Measurements from ENCODE around the gene CDK5RAP1.
"Not testable (repeated sequence)": the region's sequence is repeated elsewhere in the genome, so short reads cannot be mapped to it uniquely, and the experiment has no call there.

The CDK5RAP1 gene

DNA sequence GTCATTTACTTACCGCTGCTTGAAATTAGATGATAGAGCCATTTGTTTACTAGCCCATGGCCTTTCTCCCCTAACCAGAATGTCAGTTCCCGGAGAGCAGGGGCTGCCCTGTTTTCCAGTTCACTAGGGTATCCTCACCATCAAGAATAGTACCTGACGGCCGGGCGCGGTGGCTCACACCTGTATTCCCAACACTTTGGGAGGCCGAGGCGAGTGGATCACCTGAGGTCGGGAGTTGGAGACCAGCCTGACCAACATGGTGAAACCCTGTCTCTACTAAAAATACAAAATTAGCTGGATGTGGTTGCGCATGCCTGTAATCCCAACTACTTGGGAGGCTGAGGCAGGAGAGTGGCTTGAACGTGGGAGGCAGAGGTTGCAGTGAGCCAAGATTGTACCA lies 22.6 kb upstream of the CDK5RAP1 start:
- H2BK120ac ChIP-seq (ENCODE audit: low read depth, low read length) = peak overlapping the region; percentile 59
- 97% methylated on average over 11 of the region's 11 CpGs for WGBS
- DNase-seq; H3K14ac ChIP-seq (ENCODE audit: low read length in 2 of 2); H2AFZ ChIP-seq (ENCODE audit: low read depth, low read length); H2AK5ac ChIP-seq (ENCODE audit: low read length, severe bottlenecking); H3K4me3 ChIP-seq (ENCODE audit: insufficient read depth in 1 of 2, low read depth in 1 of 2, low read length in 2 of 2); H3K36me3 ChIP-seq (ENCODE audit: control insufficient read depth in 1 of 2, insufficient read depth in 2 of 2, low read depth in 1 of 2, low read length in 2 of 2); H3K4me2 ChIP-seq (ENCODE audit: low read length, poor library complexity, severe bottlenecking); H4K91ac ChIP-seq (ENCODE audit: low read length); H3K23ac ChIP-seq (ENCODE audit: low read length in 2 of 2); H3K27ac ChIP-seq (ENCODE audit: low read length, poor library complexity, severe bottlenecking); H2BK15ac ChIP-seq (ENCODE audit: low read depth, poor library complexity, severe bottlenecking); H3K4me1 ChIP-seq (ENCODE audit: control insufficient read depth, insufficient read depth, low read depth, low read length); H3K9me3 ChIP-seq (ENCODE audit: control insufficient read depth, low read length); H3K27me3 ChIP-seq (ENCODE audit: control insufficient read depth in 1 of 2, insufficient read depth in 1 of 2, low read length in 2 of 2); H3K79me1 ChIP-seq (replicated peaks; ENCODE audit: low read length, poor library complexity, severe bottlenecking); H2BK5ac ChIP-seq (ENCODE audit: low read depth, low read length, poor library complexity, severe bottlenecking): not testable (repeated sequence)
- H3K9ac ChIP-seq (ENCODE audit: low read length) = peak overlapping the region; percentile 70
- H3K18ac ChIP-seq (ENCODE audit: low read depth in 1 of 2, low read length in 2 of 2) = peak overlapping the region; percentile 37 to 88
- H4K8ac ChIP-seq (ENCODE audit: low read length) = peak overlapping the region; percentile 85
- H2BK12ac ChIP-seq (ENCODE audit: low read length in 2 of 2) = peak overlapping the region; percentile 61 to 74
- peak overlapping the region; percentile 35 to 69 for H3K4ac ChIP-seq (ENCODE audit: low read depth in 1 of 2, low read length in 2 of 2)

- peak; percentile 88 for DNase-seq
- H3K36me3 ChIP-seq (ENCODE audit: control insufficient read depth in 1 of 2, insufficient read depth in 2 of 2, low read depth in 1 of 2, low read length in 2 of 2) = peaks cover 0 to 5% of the 10 kb centered on the region in 2 experiments
- no peak overlapping the region for H3K4me3 ChIP-seq (ENCODE audit: insufficient read depth in 1 of 2, low read depth in 1 of 2, low read length in 2 of 2)
- no peak overlapping the region for H2AK5ac ChIP-seq (ENCODE audit: low read length, severe bottlenecking)
- peak overlapping the region in 1 of 2 experiments; percentile 46 for H3K14ac ChIP-seq (ENCODE audit: low read length in 2 of 2)
- no peak overlapping the region for H2AFZ ChIP-seq (ENCODE audit: low read depth, low read length)
- H3K27me3 ChIP-seq (ENCODE audit: control insufficient read depth in 1 of 2, insufficient read depth in 1 of 2, low read length in 2 of 2) = no peaks in the 10 kb centered on the region
- H3K4me1 ChIP-seq (ENCODE audit: control insufficient read depth, insufficient read depth, low read depth, low read length) = peaks cover 6% of the 10 kb centered on the region
- peak overlapping the region; percentile 37 for H2BK15ac ChIP-seq (ENCODE audit: low read depth, poor library complexity, severe bottlenecking)
- no peak overlapping the region for H2BK5ac ChIP-seq (ENCODE audit: low read depth, low read length, poor library complexity, severe bottlenecking)
- H2BK120ac ChIP-seq (ENCODE audit: low read depth, low read length) = peak overlapping the region; percentile 59
- peak overlapping the region; percentile 85 for H4K8ac ChIP-seq (ENCODE audit: low read length)
- no peaks in the 10 kb centered on the region for H3K9me3 ChIP-seq (ENCODE audit: control insufficient read depth, low read length)
- no peak overlapping the region for H3K4me2 ChIP-seq (ENCODE audit: low read length, poor library complexity, severe bottlenecking)
- no peak overlapping the region for H3K27ac ChIP-seq (ENCODE audit: low read length, poor library complexity, severe bottlenecking)
- peak overlapping the region; percentile 61 to 74 for H2BK12ac ChIP-seq (ENCODE audit: low read length in 2 of 2)
- peak overlapping the region; percentile 70 for H3K9ac ChIP-seq (ENCODE audit: low read length)
- no peaks in the 10 kb centered on the region for H3K79me1 ChIP-seq (replicated peaks; ENCODE audit: low read length, poor library complexity, severe bottlenecking)
- peak overlapping the region; percentile 37 to 88 for H3K18ac ChIP-seq (ENCODE audit: low read depth in 1 of 2, low read length in 2 of 2)
- H3K4ac ChIP-seq (ENCODE audit: low read depth in 1 of 2, low read length in 2 of 2) = peak overlapping the region; percentile 35 to 69
- 24% methylated on average over 7 of the region's 7 CpGs for WGBS
- H4K91ac ChIP-seq (ENCODE audit: low read length) = peak overlapping the region; percentile 78
- H3K23ac ChIP-seq (ENCODE audit: low read length in 2 of 2) = peak overlapping the region in 1 of 2 experiments; percentile 48
Observed at GRCh38 chr20:33423141-33423834, 22.0 kb upstream of the CDK5RAP1 start.

DNA sequence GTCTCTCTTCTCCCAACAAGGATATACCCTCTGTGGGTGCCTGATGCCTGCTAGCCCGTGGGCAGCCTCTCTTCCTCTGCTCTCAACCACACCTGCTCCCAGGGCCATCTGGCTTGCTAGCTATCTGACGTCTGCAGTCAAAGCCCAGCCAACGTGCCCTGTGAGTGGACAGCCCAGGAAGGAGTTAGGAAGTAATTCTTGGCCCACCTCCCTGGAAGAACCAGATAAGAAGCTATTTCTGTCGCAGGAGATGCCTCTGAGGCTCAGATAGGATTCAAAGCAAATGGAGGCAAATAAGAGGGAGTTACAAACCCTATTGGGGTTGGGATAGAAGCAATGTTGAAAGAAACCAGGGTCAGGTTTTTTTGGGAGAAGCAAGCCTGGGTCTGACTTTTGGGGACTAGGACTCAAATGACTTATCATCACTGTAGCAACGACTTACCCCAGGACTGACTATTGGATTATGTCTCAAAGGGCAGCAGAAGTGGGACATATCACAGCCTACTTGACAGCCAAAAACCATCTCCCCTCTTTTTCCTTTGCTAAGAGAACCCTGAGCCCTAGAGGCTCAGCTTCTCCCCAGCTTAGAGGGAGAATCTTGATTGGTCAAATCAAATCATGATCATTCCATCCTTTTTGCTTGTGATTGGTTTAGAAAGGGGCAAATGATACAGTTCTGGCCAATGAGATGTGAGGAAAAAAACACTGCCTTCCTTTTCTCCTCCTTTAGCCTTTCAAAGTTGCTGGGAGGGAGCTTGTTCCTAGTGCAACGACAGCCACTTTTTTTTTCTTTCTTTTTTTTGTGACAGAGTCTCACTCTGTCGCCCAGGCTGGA lies 18.0 kb upstream of the CDK5RAP1 start:
- Histone ChIP-seq H3K18ac (ENCODE audit: low read depth in 1 of 2, low read length in 2 of 2) (no peak overlapping the region), H3K9ac (ENCODE audit: low read length) (no peak overlapping the region), H3K9me3 (ENCODE audit: control insufficient read depth, low read length) (no peaks in the 10 kb centered on the region), H2AFZ (ENCODE audit: low read depth, low read length) (no peak overlapping the region), H2BK5ac (ENCODE audit: low read depth, low read length, poor library complexity, severe bottlenecking) (no peak overlapping the region), H4K91ac (ENCODE audit: low read length) (no peak overlapping the region), H2BK15ac (ENCODE audit: low read depth, poor library complexity, severe bottlenecking) (no peak overlapping the region), H3K4me2 (ENCODE audit: low read length, poor library complexity, severe bottlenecking) (no peak overlapping the region), H3K27me3 (ENCODE audit: control insufficient read depth in 1 of 2, insufficient read depth in 1 of 2, low read length in 2 of 2) (no peaks in the 10 kb centered on the region), H3K27ac (ENCODE audit: low read length, poor library complexity, severe bottlenecking) (no peak overlapping the region), H2BK12ac (ENCODE audit: low read length in 2 of 2) (no peak overlapping the region), H3K36me3 (ENCODE audit: control insufficient read depth in 1 of 2, insufficient read depth in 2 of 2, low read depth in 1 of 2, low read length in 2 of 2) (peaks cover 0 to 17% of the 10 kb centered on the region in 2 experiments), H4K8ac (ENCODE audit: low read length) (no peak overlapping the region), H3K23ac (ENCODE audit: low read length in 2 of 2) (no peak overlapping the region), H3K4ac (ENCODE audit: low read depth in 1 of 2, low read length in 2 of 2) (no peak overlapping the region), H3K79me1 (replicated peaks; ENCODE audit: low read length, poor library complexity, severe bottlenecking) (no peaks in the 10 kb centered on the region), H3K4me1 (ENCODE audit: control insufficient read depth, insufficient read depth, low read depth, low read length) (peaks cover 6% of the 10 kb centered on the region), H2BK120ac (ENCODE audit: low read depth, low read length) (no peak overlapping the region), H2AK5ac (ENCODE audit: low read length, severe bottlenecking) (no peak overlapping the region), H3K4me3 (ENCODE audit: insufficient read depth in 1 of 2, low read depth in 1 of 2, low read length in 2 of 2) (no peak overlapping the region), H3K14ac (ENCODE audit: low read length in 2 of 2) (no peak overlapping the region)
- WGBS = 81% methylated on average over 7 of the region's 7 CpGs
- no peak for DNase-seq

GRCh38 chr20:33418033-33418432 lies 16.7 kb upstream of the CDK5RAP1 start:
- Histone ChIP-seq H2BK15ac (ENCODE audit: low read depth, poor library complexity, severe bottlenecking) (no peak overlapping the region), H3K4me1 (ENCODE audit: control insufficient read depth, insufficient read depth, low read depth, low read length) (peaks cover under 1% of the 10 kb centered on the region), H3K9ac (ENCODE audit: low read length) (no peak overlapping the region), H2BK12ac (ENCODE audit: low read length in 2 of 2) (no peak overlapping the region), H2BK5ac (ENCODE audit: low read depth, low read length, poor library complexity, severe bottlenecking) (no peak overlapping the region), H2AK5ac (ENCODE audit: low read length, severe bottlenecking) (no peak overlapping the region), H2BK120ac (ENCODE audit: low read depth, low read length) (no peak overlapping the region), H3K4ac (ENCODE audit: low read depth in 1 of 2, low read length in 2 of 2) (no peak overlapping the region), H3K23ac (ENCODE audit: low read length in 2 of 2) (no peak overlapping the region), H3K14ac (ENCODE audit: low read length in 2 of 2) (no peak overlapping the region), H3K27me3 (ENCODE audit: control insufficient read depth in 1 of 2, insufficient read depth in 1 of 2, low read length in 2 of 2) (no peaks in the 10 kb centered on the region), H3K9me3 (ENCODE audit: control insufficient read depth, low read length) (no peaks in the 10 kb centered on the region), H3K18ac (ENCODE audit: low read depth in 1 of 2, low read length in 2 of 2) (peak overlapping the region in 1 of 2 experiments; percentile 14), H3K4me3 (ENCODE audit: insufficient read depth in 1 of 2, low read depth in 1 of 2, low read length in 2 of 2) (no peak overlapping the region), H4K91ac (ENCODE audit: low read length) (no peak overlapping the region), H3K4me2 (ENCODE audit: low read length, poor library complexity, severe bottlenecking) (no peak overlapping the region), H4K8ac (ENCODE audit: low read length) (no peak overlapping the region), H2AFZ (ENCODE audit: low read depth, low read length) (no peak overlapping the region), H3K36me3 (ENCODE audit: control insufficient read depth in 1 of 2, insufficient read depth in 2 of 2, low read depth in 1 of 2, low read length in 2 of 2) (peaks cover 0 to 20% of the 10 kb centered on the region in 2 experiments), H3K27ac (ENCODE audit: low read length, poor library complexity, severe bottlenecking) (no peak overlapping the region), H3K79me1 (replicated peaks; ENCODE audit: low read length, poor library complexity, severe bottlenecking) (no peaks in the 10 kb centered on the region)
- WGBS = 82% methylated on average over 3 of the region's 3 CpGs
- DNase-seq = no peak
